ENCODE data around the gene TGFBR3L. TPM values are rescaled to one million over a fixed set of nuclear protein-coding genes. Genes with fewer than 3 reads are reported as not detected.

Gene TGFBR3L
- total and polyA plus RNA-seq, 2 of the 13 experiments (the other 11 are each of a cell fraction or from before 2014, with no cell fraction given): 0.20 to 1.0 TPM

- intact Hi-C loops (cut with micrococcal nuclease; ENCODE audit: unreplicated experiment) (no loop called here), in situ Hi-C loops (cut with HindIII; ENCODE audit: extremely low pct_ligation_motif_present, low pct_unique_long_range_greater_than_20kb) (no loop called here)
- Histone ChIP-seq H3K27ac (ENCODE audit: extremely low read length, insufficient read depth, low read length) (no peak overlapping the region), H3K36me3 (replicated peaks in 1 of 2; ENCODE audit: control insufficient read depth in 1 of 2, insufficient read depth in 2 of 2, low read length in 2 of 2) (no peaks in the 10 kb centered on the region; a peak in 2 of 5 replicates), H3K4me2 (ENCODE audit: low read depth, low read length) (no peak overlapping the region), H2AFZ (ENCODE audit: low read length) (no peak overlapping the region), H3K4me1 (ENCODE audit: insufficient read depth, low read length) (peaks cover 16% of the 10 kb centered on the region), H3K4me3 (replicated peaks in 1 of 3; ENCODE audit: insufficient read depth in 1 of 3, low read depth in 2 of 3, low read length in 3 of 3) (no peak overlapping the region), H3K79me2 (ENCODE audit: insufficient read depth, low read length) (no peaks in the 10 kb centered on the region), H4K20me1 (ENCODE audit: insufficient read depth, low read length) (no peaks in the 10 kb centered on the region), H3K27me3 (ENCODE audit: control insufficient read depth in 1 of 2, insufficient read depth in 2 of 2, low read length in 2 of 2) (no peaks in the 10 kb centered on the region), H3K9ac (ENCODE audit: insufficient read depth, low read depth, low read length) (no peak overlapping the region), H3K9me3 (ENCODE audit: low read length) (no peaks in the 10 kb centered on the region)
- no peak for DNase-seq (ENCODE audit: low spot score)
- POLR2A ChIA-PET: no interaction called here
- no TSS peak for BruUV-seq (replicated peaks)
- CTCF ChIA-PET (ENCODE audit: low intra/inter-chr PET ratio, low total read pairs): no interaction called here
- no peak for ATAC-seq
- no peak for FAIRE-seq
- 66% methylated on average over 7 of the region's 7 CpGs for WGBS (ENCODE audit: low lambda C conversion rate)
- TF ChIP-seq ZFP82 (CRISPR knock-in tag; IDR thresholded peaks at IDR 0.05; ENCODE audit: borderline replicate concordance) (no peak), NR2F6 (IDR thresholded peaks at IDR 0.05) (no peak), NR2F6 (CRISPR knock-in tag; IDR thresholded peaks at IDR 0.05) (no peak), DRAP1 (CRISPR knock-in tag; IDR thresholded peaks at IDR 0.05) (no peak), ETV5 (CRISPR knock-in tag; IDR thresholded peaks at IDR 0.05; ENCODE audit: borderline replicate concordance) (no peak), NONO (IDR thresholded peaks at IDR 0.05) (no peak), NONO (CRISPR knock-in tag; conservative IDR thresholded peaks at IDR 0.05) (no peak), ZFP36L1 (CRISPR knock-in tag; IDR thresholded peaks at IDR 0.05) (no peak), SNAPC4 (CRISPR knock-in tag; IDR thresholded peaks at IDR 0.05) (no peak), FOXA3 (CRISPR knock-in tag; IDR thresholded peaks at IDR 0.05) (no peak), ZNF784 (CRISPR knock-in tag; IDR thresholded peaks at IDR 0.05; ENCODE audit: borderline replicate concordance) (no peak), PLSCR1 (CRISPR knock-in tag; IDR thresholded peaks at IDR 0.05; ENCODE audit: borderline replicate concordance) (no peak), KLF13 (CRISPR knock-in tag; IDR thresholded peaks at IDR 0.05) (no peak), LCORL (IDR thresholded peaks at IDR 0.05) (no peak), LCORL (CRISPR knock-in tag; IDR thresholded peaks at IDR 0.05) (no peak), CHD4 (IDR thresholded peaks at IDR 0.05; ENCODE audit: borderline replicate concordance, low read length) (no peak), SP4 (CRISPR knock-in tag; IDR thresholded peaks at IDR 0.05) (no peak), SAFB2 (CRISPR knock-in tag; IDR thresholded peaks at IDR 0.05; ENCODE audit: borderline replicate concordance, low read depth) (no peak), MLLT10 (CRISPR knock-in tag; IDR thresholded peaks at IDR 0.05) (no peak), REXO4 (CRISPR knock-in tag; IDR thresholded peaks at IDR 0.05; ENCODE audit: borderline replicate concordance) (no peak)
These were observed 38.9 kb downstream of the TGFBR3L start for GRCh38 chr19:7953576-7953975.

Measured in HepG2 (cell line).